Tibial nerve (tissue), 4 donors: ENCODE measurements around the gene TSSK2. TPM values are rescaled to one million over a fixed set of nuclear protein-coding genes. Genes with fewer than 3 reads are reported as not detected.

Source experiments
- DNase-seq, 2 donors: peaks; one replicate each; pipeline ENCODE4 v3.0.0-alpha.2; 2019; ENCODE audit warnings: low spot score in 2 of 2
- H3K27ac ChIP-seq, 4 donors: fragments of 200-600 bp; sonication (generic) in 3 of 4; one replicate each; pipeline ENCODE4 v1.5.1; 2017 to 2019; ENCODE audit warnings: mild to moderate bottlenecking in 1 of 4
- H3K27me3 ChIP-seq, 2 donors: fragments of 200-600 bp; sonication (generic) in 1 of 2; one replicate each; pipeline versions ENCODE4 v1.5.1 to v1.6.0; 2017 to 2019
- H3K36me3 ChIP-seq, 3 donors: fragments of 200-600 bp; sonication (generic); one replicate each; pipeline ENCODE4 v1.5.1; 2018 to 2019
- H3K4me1 ChIP-seq, 4 donors: fragments of 200-600 bp; sonication (generic) in 3 of 4; one replicate each; pipeline ENCODE4 v1.5.1; 2017 to 2019
- H3K4me3 ChIP-seq, 4 donors: fragments of 200-600 bp; sonication (generic) in 3 of 4; one replicate each; pipeline ENCODE4 v1.5.1; 2017 to 2019; ENCODE audit warnings: mild to moderate bottlenecking in 1 of 4, moderate library complexity in 1 of 4
- H3K9me3 ChIP-seq, 4 donors: fragments of 200-600 bp; sonication (generic) in 3 of 4; one replicate each; pipeline ENCODE4 v1.5.1; 2017 to 2019
- CTCF ChIP-seq, 5 experiments: fragments of 200-600 bp in 3 of 5; fragments of 450-650 bp in 2 of 5; sonication (generic) in 3 of 5; IDR thresholded peaks; one replicate each; pipeline ENCODE4 v1.5.1; 2016 to 2019; ENCODE audit warnings: antibody characterized with exemption in 5 of 5, mild to moderate bottlenecking in 3 of 5, moderate library complexity in 2 of 5
- EP300 ChIP-seq, 2 donors: sonication (generic); formaldehyde crosslinking; IDR thresholded peaks; one replicate each; pipeline ENCODE4 v1.6.1; 2017; ENCODE audit warnings: antibody characterized with exemption in 2 of 2, mild to moderate bottlenecking in 1 of 2
- POLR2A ChIP-seq, 2 donors: fragments of 450-650 bp; IDR thresholded peaks; one replicate each; pipeline ENCODE4 v1.6.1; 2017; ENCODE audit warnings: antibody characterized with exemption in 2 of 2, mild to moderate bottlenecking in 2 of 2, moderate library complexity in 2 of 2
- WGBS, 2 donors: methylation state at CpG; one replicate each; pipeline ENCODE4 v1.1.5; 2018; 5-methylcytosine and 5-hydroxymethylcytosine counted together
- total RNA-seq, 4 donors: library from RNA; depleted of rRNA; stranded (reverse); fragments of >200 nt; gene quantifications; one replicate each; pipeline ENCODE4 v1.1.0, GENCODE V29; 2016

The TSSK2 gene
- total RNA-seq, 4 donors from 2014 or later, result 0.30 TPM; not detected in 3

- TF ChIP-seq EP300 (IDR thresholded peaks at IDR 0.05) (no peak), POLR2A (IDR thresholded peaks at IDR 0.05) (no peak), CTCF (IDR thresholded peaks at IDR 0.05) (no peak)
- no peak overlapping the region for H3K4me3 ChIP-seq
- H3K36me3 ChIP-seq, result peaks cover 0 to 26% (median 0%) of the 10 kb centered on the region in 3 donors
- no peaks in the 10 kb centered on the region for H3K27me3 ChIP-seq
- H3K4me1 ChIP-seq, result peaks cover 0 to 20% (median 12%) of the 10 kb centered on the region in 4 donors
- H3K9me3 ChIP-seq, result no peaks in the 10 kb centered on the region
- no peak for DNase-seq
- no peak overlapping the region for H3K27ac ChIP-seq
- 58 to 79% methylated on average over 3 of the region's 3 CpGs for WGBS, 2 donors
Measured at GRCh38 chr22:19090586-19091127, 40.5 kb upstream of the TSSK2 start.

- TF ChIP-seq POLR2A (IDR thresholded peaks at IDR 0.05) (no peak), EP300 (IDR thresholded peaks at IDR 0.05) (no peak), CTCF (IDR thresholded peaks at IDR 0.05) (no peak)
- DNase-seq, result no peak
- H3K9me3 ChIP-seq, result no peaks in the 10 kb centered on the region
- H3K36me3 ChIP-seq, result peaks cover 0 to 23% (median 0%) of the 10 kb centered on the region in 3 donors
- 85 to 88% methylated on average over 4 of the region's 4 CpGs for WGBS, 2 donors
- H3K27ac ChIP-seq, result no peak overlapping the region
- H3K4me3 ChIP-seq, result no peak overlapping the region
- H3K27me3 ChIP-seq, result no peaks in the 10 kb centered on the region
- H3K4me1 ChIP-seq, result peaks cover 0 to 18% (median 3%) of the 10 kb centered on the region in 4 donors
Measured at GRCh38 chr22:19092725-19093124, 38.4 kb upstream of the TSSK2 start.

- H3K36me3 ChIP-seq, result peaks cover 0 to 16% (median 0%) of the 10 kb centered on the region in 3 donors
- peaks cover 0 to 25% (median 4%) of the 10 kb centered on the region in 4 donors for H3K4me1 ChIP-seq
- no peak overlapping the region for H3K27ac ChIP-seq
- H3K4me3 ChIP-seq, result no peak overlapping the region
- H3K27me3 ChIP-seq, result no peaks in the 10 kb centered on the region
- TF ChIP-seq POLR2A (IDR thresholded peaks at IDR 0.05), result no peak
- TF ChIP-seq EP300 (IDR thresholded peaks at IDR 0.05), result no peak
- no peak for TF ChIP-seq CTCF (IDR thresholded peaks at IDR 0.05)
- no peak for DNase-seq
- H3K9me3 ChIP-seq, result no peaks in the 10 kb centered on the region
- WGBS, 2 donors, result 95 to 97% methylated on average over 4 of the region's 4 CpGs
Measured at GRCh38 chr22:19094393-19094997, 36.6 kb upstream of the TSSK2 start.

GRCh38 chr22:19096555-19096954 lies 34.6 kb upstream of the TSSK2 start:
- no peak for TF ChIP-seq CTCF (IDR thresholded peaks at IDR 0.05)
- TF ChIP-seq POLR2A (IDR thresholded peaks at IDR 0.05), result no peak
- no peak for TF ChIP-seq EP300 (IDR thresholded peaks at IDR 0.05)
- Histone ChIP-seq H3K4me1 (peaks cover 0 to 25% (median 4%) of the 10 kb centered on the region in 4 donors), H3K9me3 (no peaks in the 10 kb centered on the region), H3K36me3 (peaks cover 0 to 23% (median 0%) of the 10 kb centered on the region in 3 donors), H3K27ac (no peak overlapping the region), H3K27me3 (no peaks in the 10 kb centered on the region), H3K4me3 (no peak overlapping the region)
- 100% methylated on average over 1 of the region's 1 CpG for WGBS, 2 donors
- no peak for DNase-seq

GRCh38 chr22:19097518-19097917 lies 33.6 kb upstream of the TSSK2 start:
- DNase-seq, result no peak
- H3K9me3 ChIP-seq, result no peaks in the 10 kb centered on the region
- no peak overlapping the region for H3K27ac ChIP-seq
- H3K4me1 ChIP-seq, result peaks cover 0 to 25% (median 4%) of the 10 kb centered on the region in 4 donors
- peaks cover 0 to 23% (median 0%) of the 10 kb centered on the region in 3 donors for H3K36me3 ChIP-seq
- WGBS, 2 donors, result 50 to 70% methylated on average over 3 of the region's 3 CpGs
- no peak for TF ChIP-seq EP300 (IDR thresholded peaks at IDR 0.05)
- no peak for TF ChIP-seq POLR2A (IDR thresholded peaks at IDR 0.05)
- no peak for TF ChIP-seq CTCF (IDR thresholded peaks at IDR 0.05)
- H3K27me3 ChIP-seq, result no peaks in the 10 kb centered on the region
- H3K4me3 ChIP-seq, result no peak overlapping the region
